ENCODE data around the gene SMLR1.
A peak's percentile ranks its signal among the peaks of the same experiment; 100 is the strongest.

The SMLR1 gene

DNA sequence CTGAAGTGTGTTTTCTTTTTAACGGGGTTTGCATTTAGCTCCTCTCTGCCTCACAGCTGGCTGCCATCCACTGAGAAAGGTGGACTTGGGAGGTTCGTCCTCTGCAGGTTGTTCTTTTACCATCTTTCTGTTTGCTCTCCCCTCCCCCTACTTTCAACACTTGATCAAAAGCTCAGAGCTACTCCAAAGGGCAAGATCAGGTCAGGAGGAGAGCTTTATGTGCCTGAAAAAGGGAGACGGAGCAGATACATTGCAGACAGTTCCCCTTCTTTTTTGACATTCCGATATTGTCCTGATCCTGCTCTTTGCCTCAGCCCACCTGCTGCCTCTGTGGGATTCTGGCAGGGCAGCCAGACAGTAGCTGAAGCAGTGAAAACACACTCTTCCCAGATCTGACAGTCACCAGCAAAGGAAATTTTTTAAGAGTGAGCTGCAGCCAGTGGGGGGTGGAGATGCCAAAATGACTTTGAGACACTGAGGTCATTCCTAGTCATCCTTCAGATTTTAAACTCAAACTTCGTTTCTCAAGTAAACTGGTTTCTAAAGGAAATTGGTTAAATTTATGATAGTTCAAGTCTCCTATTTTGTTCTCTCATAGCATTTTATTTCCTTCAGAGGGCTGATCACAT lies 26.5 kb downstream of the SMLR1 start:
- no peak for DNase-seq

DNA sequence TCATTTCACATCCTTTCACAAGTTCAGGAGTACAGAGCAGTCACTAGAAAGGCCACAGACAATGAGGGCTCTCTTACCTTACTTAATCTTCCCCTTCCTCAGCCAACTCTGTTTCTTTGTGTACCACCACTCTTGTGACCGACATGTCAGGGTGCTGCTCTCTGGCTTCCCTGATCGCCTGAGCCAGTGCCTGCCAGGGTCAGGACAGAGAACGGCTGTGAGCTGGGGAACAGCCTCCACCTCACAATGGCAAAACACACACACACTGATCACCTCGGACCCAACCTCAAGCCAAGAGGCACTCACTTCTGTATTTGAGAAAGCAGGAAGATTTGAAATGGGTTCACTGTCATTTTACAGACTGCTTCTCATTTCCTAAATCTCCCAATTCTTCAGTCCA lies 30.8 kb downstream of the SMLR1 start:
- no peak for DNase-seq

DNA sequence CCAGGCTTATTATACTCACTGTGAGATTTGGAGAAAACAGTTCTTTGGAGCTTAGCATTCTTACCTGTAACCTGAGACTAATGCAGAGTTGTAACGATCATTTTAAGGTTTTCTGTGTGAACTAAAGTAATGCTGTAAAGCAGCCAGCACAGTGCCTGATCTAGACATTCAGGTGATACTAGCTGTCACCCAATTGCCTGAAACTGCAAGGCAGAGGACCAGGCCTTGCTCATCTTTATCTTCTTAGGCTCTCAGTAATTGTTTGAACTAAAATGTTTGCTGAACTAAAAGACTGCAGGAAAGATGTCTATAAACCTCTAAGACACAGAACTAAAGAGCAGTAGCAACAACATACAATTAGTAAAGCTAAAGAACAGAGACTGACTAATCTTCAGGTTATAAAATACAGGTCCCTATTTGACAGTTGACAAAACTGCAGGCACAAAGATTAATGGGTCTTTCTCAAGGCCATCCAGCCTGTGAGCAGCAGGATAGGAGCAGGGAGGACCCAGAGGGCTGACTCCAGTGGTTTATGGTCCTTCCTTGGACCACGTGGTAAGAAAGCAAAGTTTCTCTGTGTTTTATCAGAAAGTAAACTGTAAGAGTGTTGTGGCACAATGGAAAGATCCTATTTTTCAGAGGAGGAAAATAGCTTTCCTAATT lies 31.4 kb downstream of the SMLR1 start:
- no peak for DNase-seq

GRCh38 chr6:130859161-130859867 lies 32.1 kb downstream of the SMLR1 start:
- no peak for DNase-seq

DNA sequence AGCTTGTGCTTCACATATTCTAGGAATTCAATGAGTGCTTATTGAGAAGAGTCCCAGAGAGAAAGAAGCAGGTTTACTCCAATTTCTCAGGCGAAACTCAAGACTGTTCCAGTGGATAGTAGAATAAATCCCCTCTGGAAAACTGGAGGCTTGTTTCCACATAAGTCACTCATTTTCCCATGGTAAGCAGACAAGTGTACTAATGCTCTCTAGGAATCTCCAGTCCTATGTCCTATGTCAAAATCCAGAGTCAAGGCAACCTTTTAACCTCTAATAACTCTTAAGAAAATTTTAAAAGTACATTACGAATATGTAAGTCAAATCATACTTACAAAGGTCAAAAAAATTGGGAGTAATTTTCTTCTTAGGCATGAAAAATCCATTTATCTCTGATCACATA lies 35.2 kb downstream of the SMLR1 start:
- DNase-seq: no peak

DNA sequence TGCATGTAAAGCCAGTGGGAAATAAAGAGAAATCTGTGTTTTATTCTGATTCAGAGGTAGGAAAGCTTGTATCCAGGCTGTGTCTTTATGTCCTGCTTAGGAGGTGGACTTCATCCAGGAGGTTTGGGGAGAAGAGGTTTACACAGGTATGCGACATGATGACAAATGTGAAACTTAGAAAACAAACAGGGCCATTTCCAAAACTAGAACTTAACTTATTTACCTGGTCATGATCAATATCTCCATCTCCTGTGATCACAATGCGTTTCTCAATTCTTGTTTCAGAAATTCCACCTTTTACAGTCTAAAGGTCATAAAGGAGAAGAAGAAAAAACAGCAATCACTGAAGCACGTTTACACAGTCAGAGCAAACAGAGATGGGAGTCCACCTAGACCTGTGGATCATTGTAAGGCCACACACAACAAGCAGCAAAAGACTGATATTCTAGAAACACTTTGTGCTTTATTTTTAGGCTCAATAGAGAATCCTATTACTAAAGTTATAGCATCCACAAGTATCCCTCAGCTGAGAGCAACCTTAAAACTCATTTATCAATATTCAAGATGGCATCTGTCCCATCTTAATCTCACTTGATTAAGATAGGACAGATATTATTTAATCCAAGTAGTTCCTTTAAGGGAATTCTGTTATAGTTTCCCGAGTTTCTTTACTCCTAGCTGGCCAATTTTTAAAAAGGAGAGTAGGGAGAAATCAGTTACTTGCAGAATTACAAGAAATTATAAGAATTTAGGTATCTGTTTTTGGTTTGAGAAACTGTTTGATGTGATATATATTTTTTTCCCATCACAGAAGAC lies 36.4 kb downstream of the SMLR1 start:
- DNase-seq: no peak

DNA sequence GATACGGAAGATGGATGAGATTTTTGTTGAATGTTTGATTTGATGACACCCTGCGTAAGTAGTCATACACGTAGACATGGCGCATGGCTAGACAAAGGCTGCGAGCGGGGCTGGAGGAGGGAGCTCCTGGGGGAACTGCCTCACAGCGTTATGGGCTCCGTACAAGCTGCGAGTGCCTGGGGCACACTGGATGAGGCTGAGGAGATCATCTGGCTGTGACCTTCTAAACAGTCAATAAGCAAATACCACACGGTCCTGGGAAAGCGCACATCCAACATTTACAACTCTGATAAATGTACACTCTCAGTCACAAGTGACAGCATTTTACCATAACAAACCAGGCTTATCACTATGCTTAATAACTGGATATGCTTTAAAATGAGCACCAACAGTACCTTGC lies 37.1 kb downstream of the SMLR1 start:
- DNase-seq: no peak

DNA sequence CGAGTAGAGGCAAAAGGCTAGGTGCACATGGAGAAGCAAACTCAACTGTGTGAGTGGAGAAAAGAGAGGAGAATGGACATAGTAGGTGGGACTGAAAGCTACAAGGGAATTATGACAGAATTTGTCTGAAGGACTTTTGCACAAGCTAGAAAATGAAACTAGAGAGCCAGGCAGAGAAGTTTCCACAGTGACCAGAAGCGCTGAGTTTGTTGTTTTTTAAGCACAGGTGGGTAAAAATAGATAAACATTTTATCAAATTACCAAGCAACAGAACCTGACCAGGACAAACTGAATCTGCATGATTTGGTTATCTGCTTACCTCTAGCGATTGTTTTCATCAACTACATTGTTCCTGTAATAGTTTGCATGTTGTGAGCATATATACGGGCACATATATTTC lies 38.6 kb downstream of the SMLR1 start:
- no peak for DNase-seq

DNA sequence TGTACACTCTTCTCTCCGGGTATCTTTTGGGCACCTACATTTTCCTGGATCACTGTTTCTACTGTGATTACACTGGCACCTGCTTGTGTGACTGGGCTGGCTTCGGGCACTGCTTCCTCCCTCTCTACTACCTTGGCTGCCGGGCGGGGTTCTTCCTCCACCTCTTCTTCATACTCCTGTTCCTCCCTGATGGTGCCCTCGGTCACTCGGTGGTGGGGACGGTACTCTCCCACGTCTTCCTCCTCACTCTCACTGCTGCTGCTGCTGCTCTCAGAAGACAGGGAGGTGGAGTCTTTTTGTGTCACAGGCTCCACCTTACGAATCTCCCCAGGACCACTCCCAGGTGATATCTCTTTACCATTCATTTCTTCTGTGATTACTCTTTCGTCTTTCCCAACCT lies 42.5 kb downstream of the SMLR1 start:
- DNase-seq: no peak

GRCh38 chr6:130870179-130870880 lies 43.1 kb downstream of the SMLR1 start:
- DNase-seq: no peak

DNA sequence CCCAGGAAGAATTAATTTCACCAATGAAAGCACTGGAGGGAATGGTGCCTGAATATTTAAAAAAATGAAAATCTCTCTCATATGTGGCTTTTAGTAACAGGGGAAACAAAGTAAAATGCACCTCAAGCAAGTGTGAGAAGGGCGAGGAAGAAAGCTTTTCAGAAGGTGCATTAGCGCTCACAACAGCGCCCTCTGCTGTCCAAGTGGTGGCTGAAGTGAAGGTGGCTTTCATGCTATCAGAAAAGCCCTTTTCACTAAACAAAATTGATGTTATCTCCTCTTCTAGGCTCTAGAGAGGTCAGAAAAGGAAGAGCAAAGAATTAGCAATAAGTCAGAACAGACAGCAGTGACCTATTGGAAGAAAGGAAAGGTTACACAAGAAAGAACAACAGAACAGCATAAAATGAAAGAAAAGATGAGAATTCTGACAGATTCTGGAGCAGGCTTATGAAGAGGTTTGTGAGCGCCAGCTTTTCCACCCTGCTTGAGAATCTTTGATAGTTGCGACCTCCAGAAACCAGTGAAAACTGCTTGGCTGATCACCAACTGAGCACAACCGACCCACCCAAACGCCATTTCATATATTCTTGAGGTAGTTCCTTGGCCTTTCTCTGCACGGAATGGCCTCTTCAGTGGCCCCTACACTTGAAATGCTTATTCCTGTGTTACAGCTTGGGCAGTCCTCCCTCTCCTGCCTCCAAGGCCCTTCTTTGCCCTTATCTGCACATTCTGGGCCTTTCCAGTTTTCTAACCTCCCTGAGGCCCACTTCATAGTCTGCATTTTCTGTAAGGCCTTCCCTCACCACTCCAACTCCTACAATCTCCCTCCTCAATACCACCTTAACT lies 45.3 kb downstream of the SMLR1 start:
- peak; percentile 18 for DNase-seq

- no peak for DNase-seq
Observed at GRCh38 chr6:130873746-130874145, 46.5 kb downstream of the SMLR1 start.

DNA sequence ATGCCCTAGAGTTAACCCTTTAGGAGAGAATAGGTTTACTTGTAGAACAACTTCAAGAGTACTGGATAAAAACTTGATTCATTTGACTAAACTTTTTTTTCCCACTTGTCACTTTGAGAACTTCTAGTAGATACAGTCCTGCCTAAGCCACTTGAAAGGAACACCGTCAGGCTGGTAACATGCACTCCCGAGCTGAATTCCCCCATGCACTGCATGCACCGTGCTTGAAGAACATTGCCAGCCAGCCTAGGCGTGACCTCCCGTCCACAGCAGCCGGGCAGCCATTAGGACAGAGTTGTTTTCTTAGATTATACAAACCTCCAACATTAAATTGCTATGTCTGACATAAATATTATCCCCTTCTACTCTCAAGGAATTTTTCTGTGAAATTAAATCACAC lies 52.6 kb downstream of the SMLR1 start:
- DNase-seq: no peak

DNA sequence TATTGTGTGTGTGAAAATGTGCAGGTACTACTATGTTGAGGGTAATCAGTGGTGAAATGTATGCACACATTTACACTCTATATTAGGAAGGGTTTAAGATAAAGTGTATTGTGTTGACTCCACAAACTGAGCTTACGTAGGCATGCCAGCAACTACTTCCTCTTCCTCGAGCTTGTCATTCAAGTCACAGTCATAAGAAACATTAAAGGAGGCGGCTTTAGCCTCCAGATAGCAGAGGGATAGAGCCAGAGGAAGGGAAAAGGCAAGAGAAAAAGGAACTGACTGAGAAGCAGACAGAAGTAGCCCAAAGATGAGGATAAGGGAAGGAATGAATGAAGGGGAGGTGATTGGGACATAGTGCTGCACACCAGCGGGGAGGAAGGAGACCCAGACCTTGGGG lies 55.2 kb downstream of the SMLR1 start:
- no peak for DNase-seq

- DNase-seq: peak; percentile 21
Observed at GRCh38 chr6:130885392-130886192, 58.4 kb downstream of the SMLR1 start.
